K562 (cell line): Measurements from ENCODE around the gene PHTF1. TPM values are rescaled to one million over a fixed set of nuclear protein-coding genes. Genes with fewer than 3 reads are reported as not detected.

ENCODE experiments used
- ATAC-seq: fragments of 200-7000 bp; cut with Tn5 transposase; 3 replicates; pipeline ENCODE4 v1.9.1; 2020; ENCODE audit warnings: moderate library complexity
- BruUV-seq: library from RNA; stranded (reverse); fragments of 400-500 nt; replicated peaks from 2 replicates; lab custom pipeline; 2021; lab: Mats Ljungman, UMichigan
- CTCF ChIA-PET: fragments of 300-600 bp; formaldehyde crosslinking; extraction: SDS; loops from one replicate; lab custom pipeline; 2021; ENCODE audit warnings: low intra/inter-chr PET ratio; lab: Yijun Ruan, JAX
- POLR2A ChIA-PET: fragments of 300-600, 350-650 bp; sonication (Branson Sonifier 250); formaldehyde crosslinking; extraction: SDS; loops from one replicate; lab custom pipeline; 2021; ENCODE audit warnings: antibody characterized with exemption, inconsistent platforms; lab: Yijun Ruan, JAX
- DNase-seq, 4 experiments: peaks; one replicate each; pipeline versions ENCODE4 v3.0.0 to v3.0.0-alpha.2; 2011 to 2018; ENCODE audit warnings: low spot score in 3 of 4, mixed read lengths in 3 of 4; ENCODE audit errors: extremely low read depth in 1 of 4
- FAIRE-seq: peaks from 2 replicates; lab custom pipeline; 2011; peaks lifted over from hg19 to GRCh38; lab: Jason Lieb, UNC
- H2AFZ ChIP-seq: 2 replicates; pipeline ENCODE4 v1.6.0; 2011; ENCODE audit warnings: low read depth, low read length, control low read depth, inconsistent platforms
- H3K27ac ChIP-seq: fragments of 200-600 bp; 3 replicates; pipeline ENCODE4 v1.8.0; 2011; ENCODE audit warnings: low read depth, mild to moderate bottlenecking, control low read depth, inconsistent platforms, low read length, moderate library complexity, mixed read lengths; ENCODE audit errors: extremely low read depth
- H3K27me3 ChIP-seq, 2 experiments: fragments of 300-600 bp in 1 of 2; 2 replicates in 1 of 2; 3 replicates in 1 of 2; pipeline versions ENCODE4 v1.6.0 to v1.8.0; 2011; ENCODE audit warnings: inconsistent platforms in 2 of 2, low read length in 2 of 2, mild to moderate bottlenecking in 1 of 2, mixed read lengths in 1 of 2, moderate library complexity in 1 of 2; ENCODE audit not compliant: control insufficient read depth in 2 of 2, insufficient read depth in 2 of 2
- H3K36me3 ChIP-seq: fragments of 300-600 bp; 3 replicates; pipeline ENCODE4 v1.8.0; 2011; ENCODE audit warnings: mild to moderate bottlenecking, low read length, inconsistent platforms; ENCODE audit not compliant: control insufficient read depth, insufficient read depth
- H3K4me1 ChIP-seq, 2 experiments: fragments of 200-600 bp in 1 of 2; replicated peaks in 1 of 2; 2 replicates in 1 of 2; 3 replicates in 1 of 2; pipeline versions ENCODE4 v1.5.1 to v1.8.0; 2011; ENCODE audit warnings: inconsistent platforms in 2 of 2, low read length in 2 of 2, mild to moderate bottlenecking in 1 of 2, mixed read lengths in 1 of 2, moderate library complexity in 1 of 2; ENCODE audit not compliant: control insufficient read depth in 2 of 2, insufficient read depth in 2 of 2
- H3K4me2 ChIP-seq: 2 replicates; pipeline ENCODE4 v1.6.1; 2011; ENCODE audit warnings: low read length, control low read depth, inconsistent platforms, mixed read lengths; ENCODE audit not compliant: insufficient read depth
- H3K4me3 ChIP-seq: fragments of 200-600 bp; sonication (generic), shearing (Covaris generic); 2 replicates; pipeline ENCODE4 v1.5.1; 2016; ENCODE audit warnings: control low read depth, inconsistent platforms
- H3K79me2 ChIP-seq: fragments of 200-600 bp; 3 replicates; pipeline ENCODE4 v1.8.0; 2011; ENCODE audit warnings: low read length, inconsistent platforms; ENCODE audit not compliant: control insufficient read depth, insufficient read depth
- H3K9ac ChIP-seq, 2 experiments: 2 replicates each; pipeline versions ENCODE4 v1.6.0 to v1.6.1; 2011; ENCODE audit warnings: low read depth in 2 of 2, low read length in 2 of 2, control low read depth in 1 of 2, inconsistent platforms in 1 of 2, mild to moderate bottlenecking in 1 of 2, mixed read lengths in 1 of 2; ENCODE audit not compliant: insufficient read depth in 1 of 2
- H3K9me1 ChIP-seq: one replicate; pipeline ENCODE4 v1.6.0; 2011; ENCODE audit warnings: inconsistent platforms, mild to moderate bottlenecking, low read length, moderate library complexity; ENCODE audit not compliant: control insufficient read depth, insufficient read depth
- H3K9me3 ChIP-seq: replicated peaks from 2 replicates; pipeline ENCODE4 v1.5.1; 2011; ENCODE audit warnings: low read depth, low read length, inconsistent platforms; ENCODE audit not compliant: control insufficient read depth, insufficient read depth
- H4K20me1 ChIP-seq: replicated peaks from 2 replicates; pipeline ENCODE4 v1.6.1; 2011; ENCODE audit warnings: low read length, inconsistent platforms, mixed read lengths; ENCODE audit not compliant: control insufficient read depth, insufficient read depth
- ARHGAP35 ChIP-seq: fragments of 450-650 bp; IDR thresholded peaks from 2 replicates; pipeline ENCODE4 v1.6.1; 2018; ENCODE audit not compliant: partially characterized antibody
- BRD4 ChIP-seq: fragments of 200-600 bp; sonication (generic); IDR thresholded peaks from 2 replicates; pipeline ENCODE4 v1.6.1; 2017; ENCODE audit warnings: inconsistent platforms
- CBX8 ChIP-seq: fragments of 200-600 bp; sonication (generic); IDR thresholded peaks from 2 replicates; pipeline ENCODE4 v1.6.1; 2012; ENCODE audit warnings: borderline replicate concordance, mixed run types, low read depth, mild to moderate bottlenecking, moderate library complexity, mixed read lengths, low read length, control low read depth, inconsistent platforms; ENCODE audit not compliant: poor library complexity, severe bottlenecking; ENCODE audit errors: extremely low read depth
- EHMT2 ChIP-seq: fragments of 450-650 bp; IDR thresholded peaks from 2 replicates; pipeline ENCODE4 v1.6.1; 2018; ENCODE audit warnings: antibody characterized with exemption
- GATAD2A ChIP-seq: fragments of 450-650 bp; IDR thresholded peaks from 2 replicates; pipeline ENCODE4 v1.6.1; 2017
- HMG20B ChIP-seq: fragments of 250-450 bp; sonication (Bioruptor Pico); IDR thresholded peaks from 2 replicates; pipeline ENCODE4 v1.5.0; 2021; ENCODE audit warnings: mild to moderate bottlenecking
- HNRNPL ChIP-seq: fragments of 200-400 bp; formaldehyde crosslinking; IDR thresholded peaks from 2 replicates; pipeline ENCODE4 v1.6.1; 2017; ENCODE audit warnings: low read depth, mild to moderate bottlenecking, low read length
- KLF16 ChIP-seq: IDR thresholded peaks from 2 replicates; pipeline ENCODE4 v1.6.1; 2016; ENCODE audit warnings: antibody characterized with exemption
- MAFF ChIP-seq: IDR thresholded peaks from 2 replicates; pipeline ENCODE4 v1.6.1; 2012; ENCODE audit warnings: low read length, improper control_type of control experiment
- PHF20 ChIP-seq: fragments of 450-650 bp; IDR thresholded peaks from 2 replicates; pipeline ENCODE4 v1.6.1; 2018; ENCODE audit not compliant: partially characterized antibody
- ZNF140 ChIP-seq: fragments of 250-450 bp; sonication (Bioruptor Pico); IDR thresholded peaks from 2 replicates; pipeline ENCODE4 v1.8.0; 2021; ENCODE audit warnings: moderate library complexity, mild to moderate bottlenecking, inconsistent platforms
- ZNF217 ChIP-seq: sonication (generic); formaldehyde crosslinking; IDR thresholded peaks from 2 replicates; pipeline ENCODE4 v1.8.0; 2022; ENCODE audit warnings: mild to moderate bottlenecking, missing genetic modification reagents
- ZNF57 ChIP-seq: fragments of 450-650 bp; formaldehyde crosslinking; IDR thresholded peaks from 2 replicates; pipeline ENCODE4 v1.4.0; 2020; ENCODE audit warnings: mild to moderate bottlenecking, moderate library complexity
- WGBS: fragments of 100-300 bp; shearing (Covaris generic); methylation state at CpG from one replicate; pipeline ENCODE4 v1.1.6; 2016; ENCODE audit warnings: low coverage, mixed read lengths; ENCODE audit not compliant: insufficient coverage; ENCODE audit errors: missing lambda C conversion rate; 5-methylcytosine and 5-hydroxymethylcytosine counted together
- in situ Hi-C: fragments of 300-500 bp; cut with MboI; formaldehyde crosslinking; loops from 4 replicates; pipeline ENCODE4 v1.15.0; 2018; ENCODE audit warnings: inconsistent platforms, mixed read lengths
- intact Hi-C: fragments of 100-400 bp; cut with micrococcal nuclease; formaldehyde crosslinking; loops from 2 replicates; pipeline ENCODE4 v1.14.2; 2022
- polyA plus RNA-seq, 8 experiments: library from polyadenylated mRNA; depleted of rRNA in 4 of 8; stranded (reverse) in 5 of 8; unstranded in 3 of 8; fragments of >200 nt; fragmentation: Nextera tagmentation in 2 of 8; fragmentation: Illumina TruSeq in 1 of 8; extraction: Ambion mirVana in 2 of 8; extraction: Trizol in 1 of 8; gene quantifications; 2 replicates each; pipeline versions ENCODE4 v1.2.1 to v1.2.3, GENCODE V29; 2011 to 2014; ENCODE audit warnings: inconsistent platforms in 1 of 8, missing spikeins in 1 of 8
- total RNA-seq, 7 experiments: library from RNA; depleted of rRNA in 6 of 7; stranded (reverse); fragments of >200 nt in 6 of 7; fragmentation: Illumina TruSeq in 2 of 7; extraction: Trizol in 2 of 7; gene quantifications; 2 replicates each; pipeline versions ENCODE4 v1.2.1 to v1.2.3, GENCODE V29; 2011 to 2021; ENCODE audit warnings: low replicate concordance in 1 of 7

The PHTF1 gene
- total and polyA plus RNA-seq, 9 of the 15 experiments (the other 6 are each of a cell fraction or from before 2014, with no cell fraction given): 8.4 to 36.2 (median 23.0) TPM

DNA sequence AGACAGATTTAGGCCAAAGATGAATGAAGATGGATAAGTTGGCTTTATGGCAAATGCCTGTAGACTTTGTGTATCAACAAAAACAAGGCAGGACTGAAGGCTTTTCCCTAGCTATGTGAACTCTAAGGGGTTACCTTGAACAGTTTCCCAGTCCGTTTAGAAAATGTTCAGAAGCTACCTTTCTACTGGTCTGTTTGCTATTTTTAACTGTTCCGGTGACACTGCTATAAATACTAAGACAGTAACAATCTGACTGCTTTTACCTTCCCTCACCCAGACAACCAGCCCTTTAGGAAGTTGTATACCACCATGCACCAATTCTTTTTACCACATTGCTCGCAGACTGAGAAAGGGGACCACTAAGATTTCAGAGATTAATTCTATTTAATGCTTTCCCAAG, 102.2 kb downstream of the PHTF1 start:
- Histone ChIP-seq H2AFZ (no peak overlapping the region), H3K4me1 (peaks cover 3 to 28% of the 10 kb centered on the region in 2 experiments; a peak in 4 of 5 replicates), H3K79me2 (no peaks in the 10 kb centered on the region), H4K20me1 (no peaks in the 10 kb centered on the region), H3K27ac (no peak overlapping the region), H3K9me1 (no peaks in the 10 kb centered on the region), H3K36me3 (no peaks in the 10 kb centered on the region), H3K9ac (no peak overlapping the region), H3K4me3 (no peak overlapping the region), H3K9me3 (no peaks in the 10 kb centered on the region), H3K27me3 (no peaks in the 10 kb centered on the region), H3K4me2 (no peak overlapping the region)
- ChIA-PET POLR2A (interaction anchor here (0.7 to 3.1 kb wide), 3 partner anchors 9 to 15 kb away, joined by 3 to 8 read pairs (median 3); no protein-coding TSS in a partner anchor), CTCF (no interaction called here)
- no TSS peak for BruUV-seq
- TF ChIP-seq BRD4 (no peak), ZNF57 (no peak), ZNF217 (CRISPR knock-in tag) (no peak), HMG20B (CRISPR knock-in tag) (no peak), EHMT2 (no peak), HNRNPL (no peak), CBX8 (no peak), ARHGAP35 (no peak), PHF20 (no peak), KLF16 (no peak), MAFF (no peak), GATAD2A (no peak), ZNF140 (no peak)
- in situ Hi-C loops: no loop called here
- FAIRE-seq (no peak), ATAC-seq (no peak), DNase-seq (no peak)
- intact Hi-C loops: no loop called here
- WGBS: 52% methylated on average over 3 of the region's 3 CpGs
